Common myeloid progenitor, CD34-positive (primary cell): ENCODE results near the gene CNOT2.
A peak's percentile ranks its signal among the peaks of the same experiment; 100 is the strongest.

Experiments
- CTCF ChIA-PET: fragments of 350-600 bp; sonication (Branson Sonifier 250); formaldehyde crosslinking; loops from one replicate; lab custom pipeline; 2021; ENCODE audit warnings: antibody characterized with exemption; lab: Charles Lee
- POLR2A ChIA-PET: fragments of 350-600 bp; sonication (Branson Sonifier 250); formaldehyde crosslinking; loops from one replicate; lab custom pipeline; 2021; ENCODE audit warnings: antibody characterized with exemption; lab: Charles Lee
- DNase-seq, 3 donors: peaks; one replicate each; pipeline versions ENCODE4 v3.0.0 to v3.0.0-alpha.2; 2013
- H3K27ac ChIP-seq, 2 experiments: 1 replicate in 1 of 2; 2 replicates in 1 of 2; pipeline ENCODE4 v1.7.0; 2013; ENCODE audit warnings: inconsistent platforms in 2 of 2, low read length in 2 of 2, mild to moderate bottlenecking in 2 of 2, low read depth in 1 of 2, moderate library complexity in 1 of 2; ENCODE audit not compliant: severe bottlenecking in 2 of 2, insufficient read depth in 1 of 2, poor library complexity in 1 of 2
- H3K27me3 ChIP-seq, 5 experiments: replicated peaks in 2 of 5; 1 replicate in 3 of 5; 2 replicates in 2 of 5; pipeline versions ENCODE4 v1.6.1 to v1.7.0; 2013; ENCODE audit warnings: low read length in 4 of 5, mild to moderate bottlenecking in 2 of 5, moderate library complexity in 2 of 5, inconsistent platforms in 1 of 5; ENCODE audit not compliant: insufficient read depth in 5 of 5, control insufficient read depth in 4 of 5
- H3K36me3 ChIP-seq, 4 experiments: 1 replicate in 2 of 4; 2 replicates in 2 of 4; pipeline versions ENCODE4 v1.6.1 to v1.7.0; 2013; ENCODE audit warnings: low read length in 3 of 4, control low read depth in 1 of 4, mild to moderate bottlenecking in 1 of 4; ENCODE audit not compliant: control insufficient read depth in 4 of 4, insufficient read depth in 4 of 4
- H3K4me1 ChIP-seq, 4 experiments: 1 replicate in 3 of 4; 2 replicates in 1 of 4; pipeline versions ENCODE4 v1.6.1 to v1.7.1; 2013; ENCODE audit warnings: low read length in 3 of 4, mild to moderate bottlenecking in 3 of 4, control low read depth in 1 of 4, inconsistent platforms in 1 of 4, moderate library complexity in 1 of 4; ENCODE audit not compliant: control insufficient read depth in 4 of 4, insufficient read depth in 4 of 4; ENCODE audit errors: control extremely low read depth in 1 of 4
- H3K4me3 ChIP-seq, 7 experiments: 1 replicate in 4 of 7; 2 replicates in 3 of 7; pipeline versions ENCODE4 v1.5.1 to v1.7.0; 2013; ENCODE audit warnings: mild to moderate bottlenecking in 7 of 7, low read length in 6 of 7, moderate library complexity in 6 of 7, inconsistent platforms in 2 of 7, low read depth in 2 of 7, control low read depth in 1 of 7; ENCODE audit not compliant: insufficient read depth in 4 of 7, control insufficient read depth in 1 of 7; ENCODE audit errors: extremely low read depth in 1 of 7
- H3K9me3 ChIP-seq, 5 experiments: 1 replicate in 4 of 5; 2 replicates in 1 of 5; pipeline versions ENCODE4 v1.6.1 to v1.7.1; 2013; ENCODE audit warnings: low read length in 4 of 5, mild to moderate bottlenecking in 2 of 5, inconsistent platforms in 1 of 5, low read depth in 1 of 5, moderate library complexity in 1 of 5; ENCODE audit not compliant: control insufficient read depth in 4 of 5, insufficient read depth in 2 of 5; ENCODE audit errors: control extremely low read depth in 1 of 5
- WGBS: methylation state at CpG from one replicate; pipeline ENCODE4 v1.1.5; 2013; ENCODE audit not compliant: insufficient coverage; 5-methylcytosine and 5-hydroxymethylcytosine counted together

The CNOT2 gene

DNA sequence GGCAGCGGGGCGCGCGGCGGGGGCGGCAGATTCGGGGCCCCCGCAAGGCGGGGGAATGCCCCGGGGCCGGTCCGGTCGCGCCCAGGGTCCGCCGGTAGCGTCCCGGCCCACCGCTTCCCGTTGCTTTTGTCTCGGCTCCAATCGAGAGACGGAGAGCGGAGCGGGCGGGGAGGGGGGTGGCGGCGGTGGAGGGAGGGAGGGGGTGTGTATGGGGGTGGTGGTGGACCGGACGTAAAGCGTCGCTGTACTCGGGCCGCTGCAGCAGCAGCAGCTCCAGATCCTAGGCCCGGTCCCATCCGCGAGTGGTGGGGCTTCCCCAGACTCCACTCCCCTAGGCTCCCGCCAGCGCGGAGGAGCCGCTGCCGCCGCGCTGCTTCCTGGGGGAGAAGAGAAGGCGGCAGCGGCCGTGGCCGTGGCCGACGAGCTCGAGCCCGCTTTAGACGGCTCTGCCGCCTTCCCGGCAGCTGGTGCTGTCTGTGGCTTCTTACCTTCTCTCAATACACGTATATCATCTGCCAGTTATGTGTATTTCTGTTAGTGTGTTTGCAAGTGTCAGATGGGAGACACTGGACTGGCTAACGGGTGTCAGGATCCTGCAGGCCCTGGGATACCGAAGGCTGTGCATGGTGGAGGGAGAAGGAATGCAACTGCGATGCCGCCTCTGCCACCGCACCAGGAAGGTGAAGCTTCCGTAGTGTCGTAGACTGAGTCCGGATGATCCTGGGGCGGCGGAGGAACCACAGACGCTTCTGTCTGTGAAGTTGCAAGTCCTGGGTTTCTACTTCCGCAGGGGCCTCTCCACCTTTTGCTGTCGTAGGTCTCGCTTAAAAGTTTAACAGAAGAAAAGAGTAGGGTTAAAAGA is 508 bp downstream of the CNOT2 start:
- DNase-seq, result peak; percentile 62 to 85 (median 78)
- POLR2A ChIA-PET, result interaction anchor here (0.6 to 1.4 kb wide), 6 partner anchors 14 to 160 kb away, joined by 3 to 8 read pairs (median 3); no protein-coding TSS in a partner anchor
- CTCF ChIA-PET, result no interaction called here

DNA sequence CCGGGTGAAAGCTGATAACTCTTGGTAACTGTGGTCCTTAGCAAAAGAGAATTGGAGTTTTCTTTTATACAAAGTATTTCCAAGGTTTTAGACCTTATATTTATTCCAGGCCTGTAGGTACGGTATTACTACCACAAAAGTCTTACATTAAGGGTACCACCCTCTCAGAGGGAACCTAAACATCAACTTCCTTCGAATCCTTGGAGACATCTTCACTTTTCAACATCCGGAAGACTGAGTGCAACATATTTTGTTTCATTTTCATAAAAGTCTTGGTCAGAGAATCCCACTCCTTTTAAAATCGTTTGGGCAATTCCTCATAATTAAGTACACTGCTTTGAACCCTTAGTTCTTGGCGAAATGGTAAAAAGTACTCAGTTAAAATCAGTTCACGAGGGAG is 1.2 kb downstream of the CNOT2 start:
- Histone ChIP-seq H3K27me3 (no peaks in the 10 kb centered on the region), H3K4me1 (peaks cover 17 to 55% (median 30%) of the 10 kb centered on the region in 4 experiments), H3K4me3 (peak overlapping the region in 6 of 7 experiments; percentile 81 to 98 (median 93)), H3K27ac (peak overlapping the region; percentile 85 to 99), H3K36me3 (peaks cover 6 to 21% (median 13%) of the 10 kb centered on the region in 4 experiments), H3K9me3 (no peaks in the 10 kb centered on the region)
- CTCF ChIA-PET, result no interaction called here
- WGBS, result 50% methylated on average over 6 of the region's 7 CpGs
- no peak for DNase-seq
- POLR2A ChIA-PET, result interaction anchor here (0.7 to 1.4 kb wide), 5 partner anchors 13 to 111 kb away, joined by 3 to 7 read pairs (median 3); no protein-coding TSS in a partner anchor

More for the DNA sequence above, 508 bp downstream of the CNOT2 start:
- Histone ChIP-seq H3K4me3 (peak overlapping the region; percentile 80 to 98 (median 94)), H3K4me1 (peaks cover 17 to 55% (median 30%) of the 10 kb centered on the region in 4 experiments), H3K9me3 (no peaks in the 10 kb centered on the region), H3K27ac (peak overlapping the region; percentile 98 to 99), H3K27me3 (no peaks in the 10 kb centered on the region), H3K36me3 (peaks cover 6 to 24% (median 14%) of the 10 kb centered on the region in 4 experiments)
- 0% methylated on average over 21 of the region's 70 CpGs for WGBS

DNA sequence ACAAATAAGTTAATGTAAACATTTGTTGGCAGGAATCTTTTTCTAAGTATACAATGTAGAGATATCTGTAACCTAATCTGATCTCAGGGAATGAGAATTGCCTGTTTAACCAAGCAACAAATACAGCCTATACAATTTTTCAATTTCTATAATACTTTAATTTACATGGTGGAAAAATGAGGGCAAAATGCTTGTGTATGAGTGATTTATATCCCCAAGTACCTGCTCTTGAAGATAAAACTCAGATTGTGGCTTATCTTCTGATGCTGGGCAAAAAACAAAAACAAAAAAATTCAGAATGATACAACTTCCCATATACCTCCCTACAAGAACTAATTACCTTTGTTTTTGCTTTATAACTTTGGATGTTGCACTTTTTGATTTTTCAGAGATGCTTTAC is 2.2 kb downstream of the CNOT2 start:
- CTCF ChIA-PET, result interaction anchor here (1.0 kb wide), 1 partner anchor 28 kb away, joined by 4 read pairs; no protein-coding TSS in a partner anchor
- Histone ChIP-seq H3K4me1 (peaks cover 17 to 51% (median 29%) of the 10 kb centered on the region in 4 experiments), H3K4me3 (no peak overlapping the region), H3K27ac (peak overlapping the region in 1 of 2 experiments; percentile 26), H3K36me3 (peaks cover 2 to 12% (median 7%) of the 10 kb centered on the region in 4 experiments), H3K9me3 (no peaks in the 10 kb centered on the region), H3K27me3 (no peaks in the 10 kb centered on the region)
- no peak for DNase-seq
- POLR2A ChIA-PET, result no interaction called here

DNA sequence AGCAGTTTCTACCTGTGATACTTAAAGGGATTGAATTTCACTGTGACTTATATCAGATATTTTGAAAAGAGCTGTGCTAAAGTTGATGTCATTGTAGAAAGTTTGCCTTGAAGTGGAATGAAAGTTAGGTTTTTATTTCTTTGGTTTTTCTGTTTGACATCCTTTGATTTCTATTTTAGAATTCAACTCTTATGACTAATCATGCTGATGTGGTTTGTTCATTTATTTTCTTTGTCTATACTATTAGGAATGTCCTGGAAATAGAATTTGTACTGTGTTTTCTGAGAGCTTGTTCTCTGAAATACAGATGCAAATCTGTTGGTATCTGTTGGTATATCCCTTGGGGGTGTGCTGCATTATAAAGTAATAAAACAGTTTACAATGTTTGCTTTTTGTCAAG is 3.3 kb downstream of the CNOT2 start:
- DNase-seq, result no peak
- ChIA-PET POLR2A (no interaction called here), CTCF (interaction anchor here (1.0 to 1.1 kb wide), 2 partner anchors 15 to 27 kb away, joined by 3 to 4 read pairs; no protein-coding TSS in a partner anchor)
- Histone ChIP-seq H3K27me3 (no peaks in the 10 kb centered on the region), H3K4me3 (no peak overlapping the region), H3K27ac (no peak overlapping the region), H3K4me1 (peaks cover 17 to 49% (median 25%) of the 10 kb centered on the region in 4 experiments), H3K9me3 (no peaks in the 10 kb centered on the region), H3K36me3 (peaks cover 2 to 8% (median 5%) of the 10 kb centered on the region in 4 experiments)

DNA sequence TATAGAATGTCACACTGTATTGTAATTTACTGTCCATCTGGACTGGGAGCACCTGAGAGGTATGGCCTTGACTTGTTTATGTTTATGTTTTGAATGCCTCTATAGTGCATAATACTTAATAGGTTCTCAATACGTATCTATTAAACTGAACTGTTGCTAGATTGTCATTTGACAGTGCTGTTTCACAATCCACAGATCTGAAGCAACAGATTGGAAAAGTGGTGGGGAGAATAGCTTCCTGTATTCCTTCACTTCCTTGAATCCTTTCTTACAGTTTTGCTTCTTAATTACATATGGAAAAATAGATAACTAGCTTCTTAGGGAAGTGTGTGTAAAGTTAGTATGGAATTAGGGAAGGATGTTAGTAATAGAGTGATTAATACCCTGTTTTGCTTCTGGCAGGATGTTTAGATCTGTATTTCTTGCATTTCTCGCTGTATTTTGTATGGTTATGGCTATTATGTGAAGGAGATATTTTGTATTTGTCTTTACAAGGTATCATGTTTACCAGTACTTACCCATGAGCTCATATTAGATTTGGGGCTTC is 4.5 kb downstream of the CNOT2 start:
- WGBS, result no CpG with 5 or more reads among the region's 2 CpGs
- no peak overlapping the region for H3K27ac ChIP-seq
- no peak for DNase-seq
- H3K27me3 ChIP-seq, result no peaks in the 10 kb centered on the region
- POLR2A ChIA-PET, result no interaction called here
- CTCF ChIA-PET, result no interaction called here
- H3K36me3 ChIP-seq, result peaks cover 2 to 8% (median 5%) of the 10 kb centered on the region in 4 experiments
- no peaks in the 10 kb centered on the region for H3K9me3 ChIP-seq
- no peak overlapping the region for H3K4me3 ChIP-seq
- H3K4me1 ChIP-seq, result peaks cover 13 to 40% (median 17%) of the 10 kb centered on the region in 4 experiments

DNA sequence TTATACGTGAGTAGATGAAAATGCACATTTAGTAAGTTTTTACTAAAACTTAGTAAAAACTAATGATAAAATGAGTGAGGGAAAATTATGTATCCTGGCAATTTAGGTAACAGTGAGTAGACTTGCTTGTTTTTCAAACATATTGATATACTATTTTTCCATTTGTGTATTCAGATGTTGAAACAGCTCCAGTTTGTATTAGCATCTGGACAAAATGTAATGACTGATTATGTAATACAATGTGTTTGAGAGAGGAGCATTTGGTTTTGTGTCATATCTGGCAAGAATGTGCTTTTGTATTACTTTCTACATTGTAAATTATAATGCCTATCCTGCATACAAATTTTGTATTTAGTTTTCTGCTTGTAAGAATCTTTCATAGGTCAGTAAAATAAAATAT is 5.6 kb downstream of the CNOT2 start:
- ChIA-PET CTCF (no interaction called here), POLR2A (interaction anchor here (0.7 kb wide), 1 partner anchor 105 kb away, joined by 3 read pairs; no protein-coding TSS in a partner anchor)
- no peak for DNase-seq
- no CpG with 5 or more reads among the region's 1 CpG for WGBS
- Histone ChIP-seq H3K27me3 (no peaks in the 10 kb centered on the region), H3K4me3 (no peak overlapping the region), H3K4me1 (peaks cover 9 to 40% (median 17%) of the 10 kb centered on the region in 4 experiments), H3K36me3 (peaks cover 2 to 11% (median 5%) of the 10 kb centered on the region in 4 experiments), H3K9me3 (no peaks in the 10 kb centered on the region), H3K27ac (no peak overlapping the region)
